ENCODE results near the gene TNK2.
"Not testable (repeated sequence)": the region's sequence is repeated elsewhere in the genome, so short reads cannot be mapped to it uniquely, and the experiment has no call there.

The TNK2 gene

DNA sequence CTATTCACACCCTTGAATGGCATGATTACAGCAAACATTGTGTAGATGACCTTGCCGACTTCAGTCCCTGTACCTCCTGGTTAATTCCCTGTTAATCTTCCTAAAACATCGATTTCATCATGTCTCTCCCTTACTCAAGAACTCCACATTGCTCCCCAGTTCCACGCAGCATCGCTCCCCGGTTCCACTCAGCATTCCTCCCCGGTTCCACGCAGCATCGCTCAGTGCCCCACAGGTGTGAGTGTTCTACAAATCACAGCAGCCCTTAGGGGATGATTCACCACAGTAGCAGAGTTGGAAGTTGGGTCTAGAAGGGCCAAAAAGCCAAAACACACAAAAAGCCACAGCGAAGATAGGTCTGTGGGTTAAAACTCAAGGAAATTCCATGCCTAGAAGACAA is 8.6 kb upstream of the TNK2 start:
- DNase-seq = no peak

- DNase-seq = no peak
Measured at GRCh38 chr3:195916291-195916690, 7.9 kb upstream of the TNK2 start.

- DNase-seq = no peak
Measured at GRCh38 chr3:195914648-195915473, 6.5 kb upstream of the TNK2 start.

DNA sequence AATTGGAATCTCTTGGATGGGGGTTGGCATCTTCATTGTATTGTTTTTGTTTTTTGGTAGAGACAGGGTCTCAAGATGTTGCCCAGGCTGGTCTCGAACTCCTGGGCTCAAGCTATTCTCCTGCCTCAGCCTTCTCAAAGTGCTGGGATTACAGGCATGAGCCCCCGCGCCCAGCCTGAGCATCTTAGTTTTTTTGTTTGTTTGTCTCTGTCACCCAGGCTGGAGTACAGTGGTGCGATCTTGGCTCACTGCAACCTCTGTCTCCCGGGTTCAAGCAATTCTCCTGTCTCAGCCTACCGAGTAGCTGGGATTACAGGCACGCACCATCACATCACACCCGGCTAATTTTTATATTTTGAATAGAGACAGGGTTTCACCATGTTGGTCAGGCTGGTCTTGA is 5.8 kb upstream of the TNK2 start:
- DNase-seq = not testable (repeated sequence)

DNA sequence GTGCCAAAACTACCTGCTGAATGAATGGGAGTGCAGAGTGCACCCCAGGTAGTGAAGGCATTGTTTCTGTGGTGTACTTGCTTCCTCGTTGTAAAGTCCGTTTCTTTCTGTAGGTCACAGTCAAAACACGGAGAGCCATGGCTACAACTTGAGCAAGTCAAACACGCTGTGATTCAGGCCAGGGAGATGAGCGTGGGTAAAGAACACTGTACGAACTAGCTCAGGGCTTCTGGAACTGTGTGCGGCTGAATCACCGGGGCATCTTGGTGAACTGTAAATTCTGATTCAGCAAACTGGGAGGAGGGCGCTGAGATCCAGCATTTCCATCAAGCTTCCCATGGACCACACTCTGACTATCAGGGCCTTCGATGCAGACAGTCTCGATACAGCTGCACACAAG is 5.0 kb upstream of the TNK2 start:
- no peak for DNase-seq

DNA sequence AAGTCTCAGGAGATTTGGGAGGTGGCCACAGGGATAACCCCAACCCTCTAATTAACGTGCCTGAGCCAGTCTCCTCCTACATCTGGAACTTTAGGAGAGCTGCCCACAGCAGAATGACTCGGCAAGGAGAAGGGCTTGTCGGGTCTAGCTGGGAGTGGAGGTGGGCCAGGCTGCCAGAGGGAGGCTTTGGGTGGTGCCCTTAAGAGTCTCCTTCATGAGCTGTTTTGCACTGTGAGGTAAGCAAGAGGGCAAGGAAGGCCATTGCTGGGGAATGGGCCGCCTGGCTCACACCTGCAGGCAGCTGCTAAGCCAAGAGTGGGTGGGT is 3.6 kb upstream of the TNK2 start:
- DNase-seq = no peak

DNA sequence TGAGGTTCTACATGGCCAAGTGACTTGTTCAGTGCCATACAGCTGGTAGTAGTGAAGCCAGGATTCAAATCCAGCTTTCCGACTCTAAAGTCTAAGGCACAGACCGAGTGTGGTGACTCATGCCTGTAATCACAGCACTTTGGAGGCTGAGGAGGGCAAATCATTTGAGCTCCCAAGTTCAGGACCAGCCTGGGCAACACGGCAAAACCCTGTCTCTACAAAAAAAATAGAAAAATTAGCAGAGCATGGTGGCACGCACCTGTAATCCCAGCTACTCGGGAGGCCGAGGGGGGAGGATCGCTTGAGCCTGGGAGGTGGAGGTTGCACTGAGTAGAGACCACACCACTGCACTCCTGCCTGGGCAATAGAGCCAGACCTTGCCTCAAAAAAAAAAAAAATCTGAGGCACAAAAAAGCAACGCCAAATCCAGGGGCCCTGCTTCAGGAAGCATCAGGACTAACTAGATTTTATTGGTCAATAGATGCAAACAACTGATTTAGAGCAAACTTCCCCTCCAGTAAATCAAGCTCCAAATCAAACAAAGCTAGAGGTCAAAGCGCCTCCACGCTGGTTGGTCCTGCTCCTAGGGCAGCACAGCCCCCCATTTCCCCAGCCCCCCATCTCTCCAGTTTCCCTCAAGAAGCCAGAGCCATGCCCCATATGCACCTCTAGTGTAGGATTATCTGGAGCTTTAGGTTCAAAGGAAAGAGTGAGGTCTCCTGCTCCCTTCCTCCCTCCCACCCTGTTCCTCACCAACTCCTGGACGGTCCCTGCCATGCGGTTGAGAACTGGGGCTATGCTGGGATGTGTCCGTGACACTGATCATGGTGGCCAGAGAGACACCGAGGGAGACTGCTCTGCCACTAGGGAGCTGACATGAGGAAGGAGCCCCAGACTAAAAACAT is 2.9 kb upstream of the TNK2 start:
- no peak for DNase-seq

- DNase-seq = no peak
Measured at GRCh38 chr3:195910499-195910845, 2.1 kb upstream of the TNK2 start.

DNA sequence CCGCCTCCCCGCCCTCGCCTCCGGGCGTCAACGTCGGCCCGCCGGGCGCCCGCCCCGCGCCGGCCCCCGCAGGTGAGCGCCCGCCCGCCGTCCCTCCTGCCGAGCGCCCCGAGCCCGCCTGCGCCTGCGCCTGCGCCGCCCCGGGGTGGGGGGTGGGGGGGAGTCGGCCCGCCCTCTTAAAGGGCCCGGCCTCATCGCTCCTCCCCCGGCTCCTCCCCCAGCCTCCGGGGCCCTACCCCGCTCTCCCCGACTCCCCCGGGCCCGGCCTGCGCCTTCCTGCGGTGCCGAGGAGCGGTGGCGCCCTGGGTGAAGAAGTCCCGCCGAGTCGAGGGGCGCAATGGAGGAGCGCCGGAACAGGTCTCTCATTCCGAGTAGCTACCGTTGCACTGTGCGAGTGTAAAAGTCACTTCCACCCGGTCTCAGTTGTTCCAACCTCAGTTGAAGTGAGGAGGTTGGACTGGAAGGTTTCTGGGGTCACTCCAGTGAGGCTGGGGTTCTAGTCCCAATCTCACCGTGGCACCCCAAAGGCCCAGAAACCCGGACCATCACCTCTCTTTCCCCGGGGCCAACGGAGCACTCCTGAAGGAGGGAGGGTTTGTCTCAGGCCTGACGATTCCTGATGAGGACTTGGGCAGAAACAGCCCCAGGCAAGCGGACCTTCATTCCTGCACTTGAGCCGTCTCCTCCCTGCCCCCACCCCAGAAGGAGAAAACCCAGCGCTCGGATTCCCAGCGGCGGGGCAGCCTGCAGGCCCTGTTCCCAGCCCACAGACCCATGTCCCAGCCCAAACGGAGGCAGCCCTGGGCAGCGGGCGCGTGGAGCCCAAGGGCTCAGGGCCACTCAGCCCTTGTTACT is 1.5 kb upstream of the TNK2 start:
- DNase-seq = peak in 53 of 56 donors; percentile 46 to 90 (median 81)

DNA sequence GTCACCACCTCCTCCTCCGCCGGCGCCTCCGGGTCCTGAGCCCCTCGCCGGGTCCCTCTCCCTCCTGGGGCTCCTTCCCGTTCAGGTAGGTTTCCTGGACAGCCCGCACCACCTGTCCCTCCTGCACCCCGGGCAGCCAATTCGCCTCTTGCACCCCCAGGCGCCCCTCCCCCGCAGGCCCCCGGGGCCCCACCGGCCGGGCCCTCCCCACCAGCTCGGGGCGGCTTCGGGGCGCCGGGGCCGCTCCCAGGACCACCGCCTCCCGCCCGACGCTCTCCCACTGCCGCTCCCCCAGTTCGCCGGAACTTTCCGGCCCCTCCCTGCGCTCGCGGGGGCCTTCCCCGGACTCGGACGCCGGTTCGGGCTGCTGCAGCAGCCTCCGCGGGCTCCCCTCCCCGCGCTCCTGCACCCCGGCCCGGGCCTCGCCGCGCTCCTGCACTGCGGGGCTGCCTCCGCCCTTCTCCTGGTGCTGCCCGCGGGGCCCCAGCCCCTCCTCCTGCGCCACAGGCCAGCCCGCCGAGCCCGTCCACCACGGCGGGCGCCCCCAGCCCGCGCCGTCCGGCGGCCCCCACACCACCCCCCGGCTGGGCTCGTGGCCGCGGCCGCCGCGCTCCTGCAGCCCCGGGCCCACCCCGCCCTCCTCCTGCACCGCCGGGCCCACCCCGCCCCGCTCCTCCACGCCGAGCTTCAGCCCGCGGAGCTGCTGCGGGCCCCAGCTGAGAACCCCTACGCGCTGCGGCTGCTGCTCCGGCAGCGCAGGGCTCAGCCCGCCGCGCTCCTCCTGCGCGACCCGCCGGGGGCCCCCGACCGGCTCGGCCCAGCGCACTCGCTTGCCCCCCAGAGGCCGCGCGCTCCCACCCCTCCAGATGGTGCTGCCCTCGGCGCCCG is 587 bp upstream of the TNK2 start:
- peak in 4 of 56 donors; percentile 37 to 67 (median 59) for DNase-seq

DNA sequence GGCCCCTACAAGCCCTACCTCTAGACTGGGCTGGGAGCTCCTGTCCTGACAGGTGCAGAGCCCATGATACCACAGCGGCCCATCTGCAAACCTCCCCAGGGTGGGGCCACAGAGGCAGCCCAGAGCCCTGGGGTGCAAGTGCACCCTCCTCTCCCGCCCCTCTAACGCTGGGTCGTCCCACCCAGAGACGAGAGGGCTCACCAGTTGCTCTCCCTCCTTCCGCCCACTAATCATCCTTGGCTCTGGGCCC is 742 bp downstream of the TNK2 start:
- peak in 2 of 56 donors; percentile 36 to 49 for DNase-seq

DNA sequence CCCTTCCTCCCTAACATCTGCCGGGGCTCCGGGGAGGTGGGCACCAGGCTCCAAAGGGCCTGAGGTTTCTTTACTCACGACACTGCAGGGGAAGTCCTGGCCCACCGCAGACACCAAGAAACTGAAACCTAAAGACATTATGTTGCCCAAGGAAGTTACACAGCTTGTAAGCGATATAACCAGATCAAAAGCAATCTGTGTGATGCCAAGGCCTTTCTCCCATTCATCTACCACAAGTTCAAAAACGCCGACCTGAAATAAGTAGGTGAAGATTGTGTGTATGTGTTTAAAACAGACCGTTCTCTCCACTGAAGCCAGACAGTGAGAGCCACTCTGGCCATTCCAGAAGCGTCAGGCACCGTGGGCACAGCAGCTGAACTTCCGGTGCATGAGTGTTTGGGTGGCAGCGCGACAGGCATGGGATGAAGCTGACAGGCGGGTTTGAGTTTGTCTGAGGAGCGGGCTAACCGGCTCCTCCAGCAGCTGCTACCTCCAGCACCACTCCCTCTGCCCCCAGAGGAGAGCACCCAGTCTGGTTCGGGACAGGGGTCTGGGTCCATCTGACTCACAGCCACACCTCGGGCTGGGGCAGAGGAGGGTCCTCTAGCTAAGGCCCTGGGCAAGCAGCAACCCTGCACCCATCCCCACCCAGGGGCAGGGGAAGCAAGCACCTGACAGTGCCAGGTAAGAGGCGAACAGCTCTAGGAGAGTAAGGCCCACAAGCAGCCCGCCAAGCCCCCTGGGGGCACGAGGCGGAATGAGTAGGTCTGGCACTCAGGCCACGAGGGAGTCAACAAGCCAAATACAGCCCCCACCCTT is 1.3 kb downstream of the TNK2 start:
- DNase-seq = peak in 23 of 56 donors; percentile 12 to 55 (median 35)

DNA sequence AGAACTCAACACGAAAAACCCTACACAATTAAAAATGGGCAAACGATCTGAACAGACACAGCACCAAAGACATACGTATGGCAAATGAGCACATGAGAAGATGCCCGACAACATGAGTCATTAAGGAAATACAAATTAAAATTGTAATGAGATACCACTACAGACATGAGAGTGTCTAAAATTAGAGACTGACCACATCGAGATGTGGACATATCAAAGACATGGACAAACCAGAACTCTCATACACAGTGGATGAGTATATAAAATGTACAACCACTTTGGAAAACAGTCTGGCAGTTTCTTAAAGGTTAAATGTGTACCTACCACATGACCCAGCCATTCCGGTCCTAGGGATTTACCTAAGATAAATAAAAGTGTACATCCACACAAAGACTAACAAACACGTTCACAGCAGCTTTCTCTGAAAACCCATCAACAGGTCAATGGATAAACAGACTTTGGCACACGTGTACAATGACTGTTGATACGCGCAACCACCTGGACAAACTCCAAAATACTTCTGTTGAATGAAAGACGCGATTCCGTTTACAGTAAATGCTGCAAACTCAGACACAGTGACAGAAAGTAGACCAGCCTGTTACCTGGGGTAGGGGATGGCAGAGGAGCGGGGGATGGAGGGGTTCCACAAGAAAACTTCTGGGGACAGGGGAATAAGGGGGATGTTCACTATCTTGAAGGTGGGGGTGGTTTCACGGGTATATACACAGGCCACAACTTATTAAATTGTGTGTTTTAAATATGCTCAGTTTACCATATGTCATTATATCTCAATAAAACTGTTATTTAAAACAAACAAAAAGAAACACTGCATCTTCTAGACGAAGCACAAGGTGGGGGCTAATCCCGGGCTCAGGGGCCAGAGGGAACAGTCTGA is 2.1 kb downstream of the TNK2 start:
- DNase-seq = no peak

DNA sequence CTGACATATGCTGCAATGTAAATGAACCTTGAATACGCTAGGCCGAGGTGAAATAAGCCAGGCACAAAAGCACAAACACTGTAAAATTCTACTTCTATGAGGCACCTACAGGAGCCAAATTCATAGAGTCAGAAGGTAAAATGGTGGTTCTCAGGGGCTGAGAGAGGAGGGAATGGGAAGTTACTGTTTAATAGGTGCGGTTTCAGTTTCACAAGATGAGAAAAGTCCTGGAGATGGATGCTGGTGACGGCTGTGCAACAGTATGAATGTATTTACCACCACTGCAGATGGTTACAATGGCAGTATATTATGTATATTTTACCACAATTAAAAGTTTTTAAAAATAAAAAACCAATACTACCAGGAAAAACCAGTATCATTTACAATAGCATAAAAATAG is 4.0 kb downstream of the TNK2 start:
- no peak for DNase-seq

DNA sequence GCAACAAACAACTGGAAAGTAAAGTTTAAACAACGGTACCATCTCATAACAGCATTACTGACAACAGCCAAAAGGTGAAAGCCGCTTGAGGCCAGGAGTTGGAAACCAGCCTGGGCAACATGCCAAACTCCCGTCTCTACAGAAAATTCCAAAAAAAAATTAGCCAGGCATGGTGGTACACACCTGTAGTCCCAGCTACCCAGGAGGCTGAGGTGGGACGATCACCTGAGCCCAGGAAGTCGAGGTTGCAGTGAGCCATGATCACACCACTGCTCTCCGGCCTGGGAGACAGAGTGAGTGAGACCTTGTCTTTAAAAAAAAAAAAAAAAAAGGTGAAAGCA is 4.4 kb downstream of the TNK2 start:
- no peak for DNase-seq

DNA sequence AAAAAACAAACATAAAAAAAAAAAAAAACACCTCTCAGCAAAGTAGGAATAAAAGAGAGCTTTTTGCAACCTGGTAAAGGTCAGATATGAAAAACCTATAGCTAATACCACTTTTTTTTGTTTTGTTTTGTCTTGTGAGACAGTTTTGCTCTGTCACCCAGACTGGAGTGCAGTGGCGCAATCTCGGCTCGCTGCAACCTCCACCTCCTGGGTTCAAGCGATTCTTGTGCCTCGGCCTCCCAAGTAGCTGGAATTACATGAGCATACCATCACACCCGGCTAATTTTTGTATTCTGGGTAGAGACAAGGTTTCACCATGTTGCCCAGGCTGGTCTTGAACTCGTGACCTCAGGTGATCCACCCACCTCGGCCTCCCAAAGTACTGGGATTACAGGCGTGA is 5.7 kb downstream of the TNK2 start:
- not testable (repeated sequence) for DNase-seq

- DNase-seq = not testable (repeated sequence)
Measured at GRCh38 chr3:195901836-195902585, 6.3 kb downstream of the TNK2 start.

All from amygdala (tissue), 56 donors.